ENCODE results near the gene RNF44. TPM values are rescaled to one million over a fixed set of nuclear protein-coding genes. Genes with fewer than 3 reads are reported as not detected.

RNF44 gene
- total RNA-seq, 2 donors from 2014 or later, result 11.1 to 14.7 TPM

DNA sequence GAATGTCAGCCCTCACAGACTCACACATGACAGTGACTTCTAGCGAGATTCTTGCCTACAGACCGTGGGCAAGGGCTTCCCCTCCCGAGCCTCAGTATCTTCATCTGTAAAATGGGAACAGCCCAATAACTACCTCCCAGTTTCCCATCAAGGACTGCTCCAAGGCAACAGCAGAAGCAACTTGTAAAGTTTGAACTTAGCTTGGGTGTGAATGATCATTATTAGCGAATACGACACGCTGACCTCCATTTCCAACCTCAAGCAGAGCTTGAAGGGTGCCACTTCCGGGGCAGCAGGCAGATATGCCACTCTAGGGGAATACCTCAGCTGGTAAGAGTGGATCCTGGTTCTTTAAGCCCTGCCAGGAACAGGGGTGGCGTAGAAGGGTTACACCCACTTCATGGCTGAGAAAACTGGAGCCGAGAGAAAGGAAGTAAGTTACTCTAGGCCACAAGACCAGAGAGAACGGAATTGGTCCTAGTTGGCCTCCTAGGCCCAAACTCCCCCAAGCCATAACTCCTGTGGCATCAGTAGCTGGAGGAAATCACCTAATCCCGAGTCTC, 2.0 kb downstream of the RNF44 start:
- ATAC-seq (ENCODE audit: insufficient number of reproducible peaks, low FRiP score, low read depth) (no peak), DNase-seq (ENCODE audit: low spot score) (no peak)
- Histone ChIP-seq H3K27me3 (replicated peaks; ENCODE audit: insufficient read depth) (no peaks in the 10 kb centered on the region), H3K4me3 (peak overlapping the region; percentile 81), H3K4me1 (ENCODE audit: control insufficient read depth in 1 of 2, low read depth in 2 of 2) (peaks cover 32 to 41% of the 10 kb centered on the region in 2 donors), H3K27ac (peak overlapping the region; percentile 91 to 95), H3K36me3 (peaks cover 12% of the 10 kb centered on the region), H3K9me3 (no peaks in the 10 kb centered on the region)
- TF ChIP-seq, protein P1, sequence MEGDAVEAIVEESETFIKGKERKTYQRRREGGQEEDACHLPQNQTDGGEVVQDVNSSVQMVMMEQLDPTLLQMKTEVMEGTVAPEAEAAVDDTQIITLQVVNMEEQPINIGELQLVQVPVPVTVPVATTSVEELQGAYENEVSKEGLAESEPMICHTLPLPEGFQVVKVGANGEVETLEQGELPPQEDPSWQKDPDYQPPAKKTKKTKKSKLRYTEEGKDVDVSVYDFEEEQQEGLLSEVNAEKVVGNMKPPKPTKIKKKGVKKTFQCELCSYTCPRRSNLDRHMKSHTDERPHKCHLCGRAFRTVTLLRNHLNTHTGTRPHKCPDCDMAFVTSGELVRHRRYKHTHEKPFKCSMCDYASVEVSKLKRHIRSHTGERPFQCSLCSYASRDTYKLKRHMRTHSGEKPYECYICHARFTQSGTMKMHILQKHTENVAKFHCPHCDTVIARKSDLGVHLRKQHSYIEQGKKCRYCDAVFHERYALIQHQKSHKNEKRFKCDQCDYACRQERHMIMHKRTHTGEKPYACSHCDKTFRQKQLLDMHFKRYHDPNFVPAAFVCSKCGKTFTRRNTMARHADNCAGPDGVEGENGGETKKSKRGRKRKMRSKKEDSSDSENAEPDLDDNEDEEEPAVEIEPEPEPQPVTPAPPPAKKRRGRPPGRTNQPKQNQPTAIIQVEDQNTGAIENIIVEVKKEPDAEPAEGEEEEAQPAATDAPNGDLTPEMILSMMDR (IDR thresholded peaks at IDR 0.05), result no peak

DNA sequence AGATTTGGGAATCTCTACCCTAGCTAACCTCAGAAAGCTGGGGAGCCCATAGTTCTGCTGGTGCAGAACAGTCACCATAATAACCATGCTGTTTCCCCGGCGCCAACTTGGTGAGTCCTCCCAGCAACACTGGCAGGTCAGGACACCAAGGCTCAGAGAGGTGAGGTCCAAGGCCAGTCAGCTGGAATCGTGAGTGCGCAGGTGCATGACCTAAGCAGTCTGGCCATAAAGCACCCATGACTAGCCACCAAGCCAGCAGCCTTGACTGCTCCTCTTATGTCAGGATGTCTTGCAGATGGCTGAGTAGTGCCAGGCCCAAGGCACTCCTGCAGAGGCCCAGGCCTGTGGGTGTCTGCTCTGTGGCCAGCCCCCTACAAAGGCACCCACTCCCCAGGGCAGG, 2.6 kb downstream of the RNF44 start:
- Histone ChIP-seq H3K4me1 (ENCODE audit: control insufficient read depth in 1 of 2, low read depth in 2 of 2) (peaks cover 32 to 41% of the 10 kb centered on the region in 2 donors), H3K36me3 (peaks cover 14% of the 10 kb centered on the region), H3K4me3 (peak overlapping the region; percentile 12), H3K9me3 (no peaks in the 10 kb centered on the region), H3K27ac (peak overlapping the region in 1 of 2 donors; percentile 91), H3K27me3 (replicated peaks; ENCODE audit: insufficient read depth) (no peaks in the 10 kb centered on the region)
- DNase-seq (ENCODE audit: low spot score) (no peak), ATAC-seq (ENCODE audit: insufficient number of reproducible peaks, low FRiP score, low read depth) (no peak)
- TF ChIP-seq, protein P1 (IDR thresholded peaks at IDR 0.05), result no peak

DNA sequence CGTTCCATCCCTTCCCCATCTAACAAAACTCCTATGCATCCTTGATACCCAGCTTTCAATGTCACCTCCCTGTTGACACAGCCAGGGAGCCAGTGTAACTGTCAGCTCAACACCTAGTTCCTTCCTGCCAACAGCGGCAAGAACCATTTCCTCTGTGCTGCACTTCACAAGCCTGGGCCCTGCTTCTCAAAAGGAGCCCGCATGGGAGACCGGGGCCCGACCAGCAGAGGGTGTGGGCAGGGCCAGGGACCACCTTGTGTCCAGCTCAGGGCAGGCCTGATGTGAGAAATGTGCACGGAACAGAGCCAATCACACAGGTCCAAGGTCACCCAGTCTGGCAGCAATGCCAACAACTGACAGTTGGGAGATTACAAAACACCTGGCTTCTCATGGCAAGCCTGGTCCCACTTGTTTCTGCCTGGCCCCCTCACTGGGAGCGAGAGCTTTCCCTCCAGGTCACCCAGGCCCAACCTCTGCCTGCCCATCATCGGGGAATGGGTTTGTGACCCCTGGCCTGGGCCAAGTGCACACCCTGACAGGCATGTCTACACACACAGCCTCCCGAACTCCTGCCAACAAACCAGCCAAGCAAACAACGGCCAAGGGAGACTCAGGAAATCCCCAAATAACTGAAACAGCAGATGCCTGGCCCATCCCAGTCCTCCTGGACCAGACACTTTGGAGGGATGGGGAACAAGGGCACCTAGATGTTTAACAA, 3.1 kb downstream of the RNF44 start:
- TF ChIP-seq, protein P1 (IDR thresholded peaks at IDR 0.05), result no peak
- H3K4me1 ChIP-seq (ENCODE audit: control insufficient read depth in 1 of 2, low read depth in 2 of 2), result peaks cover 32 to 41% of the 10 kb centered on the region in 2 donors
- ATAC-seq (ENCODE audit: insufficient number of reproducible peaks, low FRiP score, low read depth) (no peak), DNase-seq (ENCODE audit: low spot score) (no peak)
- no peak overlapping the region for H3K27ac ChIP-seq
- H3K27me3 ChIP-seq (replicated peaks; ENCODE audit: insufficient read depth), result no peaks in the 10 kb centered on the region
- H3K4me3 ChIP-seq, result peak overlapping the region; percentile 13
- no peaks in the 10 kb centered on the region for H3K9me3 ChIP-seq
- peaks cover 19% of the 10 kb centered on the region for H3K36me3 ChIP-seq

DNA sequence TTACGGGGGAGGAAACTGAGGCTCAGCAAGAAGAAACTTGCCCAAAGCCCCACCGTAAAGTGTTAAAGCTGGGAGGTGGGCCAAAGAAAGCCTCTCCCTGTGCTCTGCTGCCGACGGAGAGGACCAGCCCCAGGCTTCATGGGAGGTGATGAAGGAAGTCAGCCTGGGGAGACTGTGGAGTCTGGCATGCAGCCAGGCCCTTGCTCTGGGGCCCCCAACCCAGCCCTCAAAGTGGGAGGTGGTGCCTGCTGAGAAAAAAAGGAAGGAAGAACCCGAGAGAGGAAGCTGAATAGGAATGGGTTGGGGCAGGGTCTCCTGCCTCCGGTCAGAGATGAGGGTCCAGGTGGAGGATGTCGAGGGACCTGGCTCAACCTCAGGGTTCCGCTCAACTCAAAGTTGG, 3.8 kb downstream of the RNF44 start:
- DNase-seq (ENCODE audit: low spot score) (no peak), ATAC-seq (ENCODE audit: insufficient number of reproducible peaks, low FRiP score, low read depth) (no peak)
- Histone ChIP-seq H3K4me1 (ENCODE audit: control insufficient read depth in 1 of 2, low read depth in 2 of 2) (peaks cover 31 to 40% of the 10 kb centered on the region in 2 donors), H3K9me3 (no peaks in the 10 kb centered on the region), H3K36me3 (peaks cover 25% of the 10 kb centered on the region), H3K27ac (no peak overlapping the region), H3K27me3 (replicated peaks; ENCODE audit: insufficient read depth) (no peaks in the 10 kb centered on the region), H3K4me3 (peak overlapping the region; percentile 13)
- TF ChIP-seq, protein P1 (IDR thresholded peaks at IDR 0.05), result no peak

DNA sequence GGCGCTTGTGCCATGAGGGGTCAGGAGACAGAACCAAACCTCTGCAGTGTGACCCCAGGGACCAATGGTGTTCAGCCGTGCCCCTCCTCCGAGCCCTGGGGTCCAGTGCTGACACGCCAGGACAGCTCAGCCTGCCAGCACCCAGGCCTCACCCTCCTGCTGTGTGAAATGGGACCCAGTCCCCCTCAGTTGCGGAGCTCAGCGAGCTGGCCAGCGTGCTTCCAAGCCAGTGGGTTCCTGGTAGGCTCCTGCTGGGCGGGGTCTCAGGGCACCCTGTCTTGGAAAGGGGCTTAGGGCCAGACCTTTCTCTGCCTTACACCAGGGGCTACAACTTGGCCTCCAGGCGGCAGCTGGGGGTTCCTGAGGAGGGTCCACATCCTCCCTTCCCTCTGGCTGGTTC, 4.4 kb downstream of the RNF44 start:
- H3K27ac ChIP-seq, result no peak overlapping the region
- no peaks in the 10 kb centered on the region for H3K9me3 ChIP-seq
- H3K4me1 ChIP-seq (ENCODE audit: control insufficient read depth in 1 of 2, low read depth in 2 of 2), result peaks cover 28 to 36% of the 10 kb centered on the region in 2 donors
- ATAC-seq (ENCODE audit: insufficient number of reproducible peaks, low FRiP score, low read depth) (no peak), DNase-seq (ENCODE audit: low spot score) (no peak)
- H3K27me3 ChIP-seq (replicated peaks; ENCODE audit: insufficient read depth), result no peaks in the 10 kb centered on the region
- peaks cover 31% of the 10 kb centered on the region for H3K36me3 ChIP-seq
- no peak overlapping the region for H3K4me3 ChIP-seq
- TF ChIP-seq, protein P1 (IDR thresholded peaks at IDR 0.05), result no peak
